CD4-positive, alpha-beta T cell treated with Interleukin-4 for 1 hour (primary cell): Measurements from ENCODE around the gene DUXA.
"Not testable (repeated sequence)": the region's sequence is repeated elsewhere in the genome, so short reads cannot be mapped to it uniquely, and the experiment has no call there.

Experiments
- DNase-seq, 2 donors: peaks; one replicate each; pipeline ENCODE4 v3.0.0-alpha.2; 2020 to 2022

DUXA gene

GRCh38 chr19:57167385-57167784 is at the start of gene DUXA:
TSS of gene DUXA (minus strand) at chr19:57167485. CDS start at chr19:57167443, 42 bp downstream.
- DNase-seq: no peak

- DNase-seq: no peak
Observed at GRCh38 chr19:57212109-57212508, 44.8 kb upstream of the DUXA start.

- DNase-seq: no peak
Observed at GRCh38 chr19:57210381-57210780, 43.1 kb upstream of the DUXA start.

DNA sequence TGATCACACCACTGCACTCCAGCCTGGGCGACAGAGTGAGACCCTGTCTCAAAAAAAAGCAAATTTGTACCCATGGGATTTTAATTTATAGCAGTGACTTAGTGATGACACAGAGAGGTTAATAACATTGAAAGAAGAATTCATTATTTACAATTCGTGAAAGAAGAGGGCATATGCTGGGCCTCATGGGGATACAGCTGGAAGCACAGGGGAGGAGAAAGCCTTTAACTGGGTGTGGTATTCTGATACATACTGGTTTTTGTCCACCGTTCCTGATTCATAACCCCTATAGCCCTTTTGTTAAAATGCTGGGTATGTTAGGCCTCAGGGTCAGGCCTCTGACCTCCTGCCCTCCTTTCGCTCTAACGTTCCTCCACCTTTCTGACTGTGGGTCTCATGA is 34.9 kb upstream of the DUXA start:
- DNase-seq: no peak

DNA sequence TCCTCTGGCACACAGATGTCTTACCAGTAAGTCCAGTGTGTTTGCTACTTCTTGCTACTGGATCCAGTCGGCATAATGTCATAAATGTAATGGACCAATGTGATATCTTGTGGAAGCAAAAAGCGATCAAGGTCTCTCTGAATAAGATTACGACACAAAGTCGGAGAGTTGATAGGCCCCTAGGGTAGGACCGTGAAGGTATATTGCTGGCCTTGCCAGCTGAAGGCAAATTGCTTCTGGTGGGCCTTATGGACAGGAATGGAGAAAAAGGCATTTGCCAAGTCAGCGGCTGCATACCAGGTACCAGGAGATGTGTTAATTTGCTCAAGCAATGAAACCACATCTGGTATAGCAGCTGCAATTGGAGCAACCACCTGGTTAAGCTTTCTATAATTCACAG is 30.6 kb upstream of the DUXA start:
- DNase-seq: not testable (repeated sequence)

DNA sequence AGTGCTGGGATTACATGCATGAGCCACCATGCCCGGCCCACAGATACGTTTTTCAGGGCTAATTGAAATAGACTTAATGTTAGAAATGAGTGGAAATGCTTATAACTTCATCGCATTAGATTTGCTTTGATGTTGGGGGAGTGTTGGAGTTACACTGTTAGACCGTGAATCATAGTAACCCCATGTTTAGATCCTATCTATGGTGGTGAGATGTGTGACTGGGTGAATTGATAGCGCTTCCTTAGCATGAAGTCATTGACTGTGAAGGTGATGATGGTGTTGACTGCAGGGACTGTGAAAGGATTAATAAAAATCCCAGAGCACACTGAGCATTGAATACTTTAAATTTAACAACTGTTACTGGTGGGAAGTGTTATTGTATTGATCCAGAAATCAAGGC is 25.7 kb upstream of the DUXA start:
- DNase-seq: no peak

DNA sequence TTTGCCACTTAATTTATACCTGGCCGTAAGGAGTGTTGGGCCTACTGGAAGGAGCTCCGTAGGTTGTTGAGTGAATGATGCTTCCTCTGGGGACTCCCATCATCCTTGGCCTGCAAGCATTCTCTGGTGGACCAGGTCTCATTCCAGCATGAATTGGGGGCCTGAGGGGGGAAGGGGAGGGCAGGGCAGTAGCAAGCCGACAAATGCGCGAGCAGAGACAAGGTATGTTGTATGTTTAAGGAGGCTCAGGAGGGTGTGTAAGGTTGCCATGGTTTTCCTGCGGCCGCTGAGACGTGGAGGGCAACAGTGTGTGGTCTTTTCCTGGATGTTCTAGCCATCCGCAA is 24.8 kb upstream of the DUXA start:
- no peak for DNase-seq

- peak; percentile 89 for DNase-seq
Observed at GRCh38 chr19:57191141-57192076, 24.1 kb upstream of the DUXA start, which contains the start of gene ZNF264. TSS of gene ZNF264 (plus strand) at chr19:57191500. CDS start at chr19:57191914, 414 bp downstream.

GRCh38 chr19:57190301-57190700 is 23.0 kb upstream of the DUXA start:
- DNase-seq: no peak

DNA sequence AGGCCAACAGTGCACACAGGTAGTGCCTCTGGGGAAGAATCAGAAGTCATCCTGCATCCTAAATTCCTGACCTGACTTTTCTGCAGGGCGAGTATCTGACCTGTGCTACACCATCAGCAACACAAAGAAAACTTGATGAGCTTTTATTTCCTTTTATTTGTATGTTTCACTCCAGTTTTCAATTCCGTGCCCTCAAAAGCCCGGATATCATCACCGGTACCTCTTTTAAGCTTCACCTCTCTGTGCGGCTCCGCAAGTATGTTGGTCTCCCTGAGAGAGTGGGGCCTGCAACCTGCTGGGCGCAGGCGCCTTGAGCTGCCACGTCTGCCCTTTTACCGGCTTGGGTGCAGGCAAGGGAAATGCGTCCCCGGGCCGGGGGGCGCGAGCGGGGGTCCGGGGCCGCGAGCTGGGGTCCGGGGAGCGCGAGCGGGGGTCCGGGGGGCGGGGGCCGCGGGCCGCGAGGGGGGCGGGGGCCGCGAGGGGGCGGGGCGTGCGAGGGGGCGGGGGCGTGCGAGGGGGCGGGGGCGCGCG is 4.3 kb upstream of the DUXA start:
- DNase-seq: peak; percentile 26 to 56

DNA sequence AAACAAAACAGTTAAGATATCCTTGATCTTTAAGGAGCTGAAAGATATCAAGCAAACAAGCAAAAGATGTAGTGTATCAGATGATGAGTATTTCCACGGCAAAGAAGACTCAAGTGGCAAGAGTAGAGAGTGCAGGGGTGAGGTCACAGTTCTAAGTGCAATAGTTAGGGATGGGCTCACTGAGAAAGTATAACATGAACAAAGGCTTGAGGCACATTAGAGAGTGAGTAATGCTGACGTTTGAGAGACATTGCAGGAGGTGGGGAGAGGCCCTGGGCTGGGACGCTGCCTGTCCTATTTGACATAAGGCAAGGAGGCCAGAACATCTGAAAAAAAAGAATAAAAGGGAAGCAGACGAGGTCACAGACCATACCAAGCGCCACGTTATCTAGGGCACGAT is 1.4 kb downstream of the DUXA start:
- DNase-seq: no peak

GRCh38 chr19:57161985-57162539 is 5.2 kb downstream of the DUXA start:
- no peak for DNase-seq

GRCh38 chr19:57152921-57153320 is 14.4 kb downstream of the DUXA start:
- DNase-seq: no peak

- no peak for DNase-seq
Observed at GRCh38 chr19:57141699-57142098, 25.6 kb downstream of the DUXA start.

GRCh38 chr19:57135797-57136196 is 31.5 kb downstream of the DUXA start:
- DNase-seq: no peak

DNA sequence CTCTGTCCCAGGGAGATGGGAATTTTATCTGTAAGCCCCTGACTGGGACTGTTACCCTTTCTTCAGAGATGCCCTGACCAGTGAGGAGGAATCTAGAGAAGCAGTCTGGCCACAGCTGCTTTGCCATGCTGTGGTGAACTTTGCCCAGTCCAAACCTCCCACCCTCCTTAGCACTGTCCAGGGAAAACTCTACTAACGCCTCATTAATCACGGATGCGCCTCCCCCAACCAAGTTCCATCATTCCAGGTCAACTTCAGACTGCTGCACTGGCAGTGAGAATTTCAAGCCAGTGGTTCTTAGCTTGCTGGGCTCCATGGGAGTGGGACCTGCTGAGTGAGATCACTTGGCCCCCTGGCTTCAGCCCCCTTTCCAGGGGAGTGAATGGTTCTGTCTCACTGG is 39.9 kb downstream of the DUXA start:
- DNase-seq: not testable (repeated sequence)

- DNase-seq: no peak
Observed at GRCh38 chr19:57123882-57124281, 43.4 kb downstream of the DUXA start.

DNA sequence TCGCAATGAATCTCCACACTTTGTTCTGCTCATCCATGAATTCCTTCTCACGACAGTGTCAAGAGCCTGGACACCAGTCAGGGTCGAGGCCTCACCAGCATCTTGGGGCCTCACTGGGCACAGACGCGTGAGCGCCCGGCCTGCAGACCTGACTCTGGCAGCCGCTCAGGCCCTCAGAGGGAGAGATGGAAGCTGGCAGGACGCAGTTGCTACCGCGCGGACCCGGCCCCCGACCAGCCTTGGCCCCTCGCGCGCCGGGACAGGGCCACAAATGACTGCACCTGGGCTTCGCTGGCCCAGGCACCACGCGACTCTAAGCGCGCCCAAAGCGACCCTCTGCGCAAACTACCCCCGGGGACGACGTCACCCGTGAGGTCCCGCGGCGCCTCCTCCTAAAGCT is 48.4 kb downstream of the DUXA start:
- no peak for DNase-seq

DNA sequence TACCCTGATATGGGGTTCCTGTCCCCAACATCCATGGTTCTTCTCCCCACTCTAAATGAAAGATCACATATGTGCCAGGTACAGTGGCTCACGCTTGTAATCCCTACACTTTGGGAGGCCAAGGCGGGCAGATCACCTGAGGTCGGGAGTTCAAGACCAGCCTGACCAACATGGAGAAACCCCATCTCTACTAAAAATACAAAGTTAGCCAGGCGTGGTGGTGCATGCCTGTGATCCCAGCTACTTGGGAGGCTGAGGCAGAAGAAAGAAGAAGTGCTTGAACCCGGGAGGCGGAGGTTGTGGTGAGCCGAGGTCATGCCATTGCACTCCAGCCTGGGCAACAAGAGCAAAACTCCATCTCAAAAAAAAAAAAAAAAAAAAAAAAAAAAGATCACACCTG is 53.8 kb downstream of the DUXA start:
- DNase-seq: not testable (repeated sequence)

DNA sequence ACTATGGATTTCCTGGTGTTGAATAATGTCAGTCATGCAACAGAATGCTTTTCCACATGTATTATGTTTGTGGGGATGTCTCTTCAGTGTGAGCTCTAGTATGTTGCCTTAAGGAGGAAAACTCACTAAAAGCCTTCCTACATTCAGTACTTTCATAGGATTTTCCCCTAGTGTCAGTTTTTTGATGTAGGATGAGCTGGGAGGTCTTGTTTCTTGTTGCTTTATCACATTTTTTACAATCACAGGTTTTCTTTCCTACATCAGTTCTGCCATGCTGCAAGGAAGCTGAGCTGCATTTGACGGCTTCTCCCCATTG is 56.0 kb downstream of the DUXA start:
- no peak for DNase-seq

DNA sequence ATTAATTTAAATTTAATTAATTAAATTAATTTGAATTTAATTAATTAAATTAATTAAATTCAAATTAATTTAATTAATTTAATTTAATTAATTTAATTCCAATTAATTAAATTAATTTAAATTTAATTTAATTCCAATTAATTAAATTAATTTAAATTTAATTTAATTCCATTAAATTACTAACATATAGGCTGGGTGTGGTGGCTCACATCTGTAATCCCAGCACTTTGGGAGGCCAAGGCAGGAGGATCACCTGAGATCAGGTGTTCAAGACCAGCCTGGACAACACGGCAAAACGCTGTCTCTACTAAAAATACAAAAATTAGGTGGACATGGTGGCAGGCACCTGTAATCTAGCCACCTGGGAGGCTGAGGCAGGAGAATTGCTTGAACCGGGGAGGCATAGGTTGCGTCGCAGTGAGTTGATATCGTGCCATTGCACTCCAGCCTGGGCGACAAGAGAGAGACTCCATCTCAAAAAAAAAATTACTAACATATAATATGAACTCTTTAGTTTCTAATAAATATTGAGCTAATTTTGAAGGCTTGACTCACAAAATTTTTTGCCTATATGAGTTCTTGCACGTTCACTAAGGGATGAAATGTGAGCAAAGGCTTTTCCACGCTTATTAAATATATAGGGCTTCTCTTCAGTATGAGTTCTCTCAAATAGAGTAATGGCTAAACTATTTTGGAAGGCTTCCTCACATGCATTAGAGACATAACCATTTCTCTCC is 56.5 kb downstream of the DUXA start:
- DNase-seq: no peak

- no peak for DNase-seq
Observed at GRCh38 chr19:57106722-57107235, 60.5 kb downstream of the DUXA start.

- DNase-seq: no peak
Observed at GRCh38 chr19:57105976-57106721, 61.1 kb downstream of the DUXA start.
